ENCODE results near the gene RGS3. TPM values are rescaled to one million over a fixed set of nuclear protein-coding genes. Genes with fewer than 3 reads are reported as not detected.

The RGS3 gene
- total and polyA plus RNA-seq, 2 of the 13 experiments (the other 11 are each of a cell fraction or from before 2014, with no cell fraction given) = 17.1 to 28.8 TPM

- ATAC-seq = no peak
- WGBS (ENCODE audit: low lambda C conversion rate) = 85% methylated on average over 13 of the region's 14 CpGs
- FAIRE-seq = no peak
- no peaks in the 10 kb centered on the region for H4K20me1 ChIP-seq (ENCODE audit: insufficient read depth, low read length)
- ChIA-PET CTCF (ENCODE audit: low intra/inter-chr PET ratio, low total read pairs) (no interaction called here), POLR2A (interaction anchor here (0.9 kb wide), 1 partner anchor 58 kb away, joined by 3 read pairs; no protein-coding TSS in a partner anchor)
- no peak overlapping the region for H3K4me2 ChIP-seq (ENCODE audit: low read depth, low read length)
- no peaks in the 10 kb centered on the region for H3K27me3 ChIP-seq (ENCODE audit: control insufficient read depth in 1 of 2, insufficient read depth in 2 of 2, low read length in 2 of 2)
- no peak overlapping the region for H3K27ac ChIP-seq (ENCODE audit: extremely low read length, insufficient read depth, low read length)
- H3K9ac ChIP-seq (ENCODE audit: insufficient read depth, low read depth, low read length) = no peak overlapping the region
- no peak overlapping the region for H3K4me3 ChIP-seq (replicated peaks in 1 of 3; ENCODE audit: insufficient read depth in 1 of 3, low read depth in 2 of 3, low read length in 3 of 3)
- TF ChIP-seq ZFP41 (CRISPR knock-in tag; IDR thresholded peaks at IDR 0.05; ENCODE audit: borderline replicate concordance) (no peak), KDM2A (CRISPR knock-in tag; IDR thresholded peaks at IDR 0.05; ENCODE audit: borderline replicate concordance, low read depth) (0 out of 2 replicates have a peak, but pooled peaks have one; percentile 3), SOX13 (IDR thresholded peaks at IDR 0.05) (no peak), SOX13 (CRISPR knock-in tag; conservative IDR thresholded peaks at IDR 0.05 in 1 of 2, IDR thresholded peaks at IDR 0.05 in 1 of 2) (no peak), ZNF629 (CRISPR knock-in tag; conservative IDR thresholded peaks at IDR 0.05) (peak; percentile 70), ZNF232 (CRISPR knock-in tag; IDR thresholded peaks at IDR 0.05; ENCODE audit: borderline replicate concordance) (no peak), NCOA5 (CRISPR knock-in tag; IDR thresholded peaks at IDR 0.05) (no peak), ZNF101 (CRISPR knock-in tag; IDR thresholded peaks at IDR 0.05; ENCODE audit: borderline replicate concordance, low read depth) (no peak), MAFF (IDR thresholded peaks at IDR 0.05; ENCODE audit: low read depth, low read length) (no peak), CTCF (CRISPR knock-in tag; IDR thresholded peaks at IDR 0.05) (peak; percentile 13; the same call in 1 of the 2 replicates), CEBPB (IDR thresholded peaks at IDR 0.05; ENCODE audit: borderline replicate concordance, low read depth, low read length) (no peak), NFE2L1 (CRISPR knock-in tag; IDR thresholded peaks at IDR 0.05; ENCODE audit: borderline replicate concordance) (no peak)
- no peak overlapping the region for H2AFZ ChIP-seq (ENCODE audit: low read length)
- H3K36me3 ChIP-seq (replicated peaks in 1 of 2; ENCODE audit: control insufficient read depth in 1 of 2, insufficient read depth in 2 of 2, low read length in 2 of 2) = peaks cover 3 to 10% of the 10 kb centered on the region in 2 experiments; a peak in 3 of 5 replicates
- H3K9me3 ChIP-seq (ENCODE audit: low read length) = no peaks in the 10 kb centered on the region
- peaks cover 57% of the 10 kb centered on the region for H3K4me1 ChIP-seq (ENCODE audit: insufficient read depth, low read length)
- peaks cover 2% of the 10 kb centered on the region for H3K79me2 ChIP-seq (ENCODE audit: insufficient read depth, low read length)
- intact Hi-C loops (cut with micrococcal nuclease; ENCODE audit: unreplicated experiment) = no loop called here
- no TSS peak for BruUV-seq (replicated peaks)
- no peak for DNase-seq (ENCODE audit: low spot score)
- in situ Hi-C loops (cut with HindIII; ENCODE audit: extremely low pct_ligation_motif_present, low pct_unique_long_range_greater_than_20kb) = no loop called here
Measured at GRCh38 chr9:113597390-113598241, 134.1 kb downstream of the RGS3 start.
